MM.1S (cell line): ENCODE measurements around the gene CLRN3.

ENCODE experiments used
- DNase-seq: peaks from one replicate; pipeline ENCODE4 v3.0.0-alpha.2; 2015
- H2AFZ ChIP-seq: fragments of 300-600 bp; sonication (generic); 2 replicates; pipeline ENCODE4 v1.6.0; 2016; ENCODE audit warnings: antibody characterized with exemption, low read length
- H3F3A ChIP-seq: fragments of 300-600 bp; sonication (generic); 2 replicates; pipeline ENCODE4 v1.6.1; 2016; ENCODE audit warnings: mild to moderate bottlenecking, antibody characterized with exemption, low read length, moderate library complexity, mixed read lengths; ENCODE audit not compliant: insufficient read depth
- H3K27ac ChIP-seq: fragments of 300-600 bp; sonication (generic); 2 replicates; pipeline ENCODE4 v1.5.1; 2016; ENCODE audit warnings: mild to moderate bottlenecking, low read length
- H3K27me3 ChIP-seq: fragments of 300-600 bp; sonication (generic); replicated peaks from 2 replicates; pipeline ENCODE4 v1.6.0; 2016; ENCODE audit warnings: low read length; ENCODE audit not compliant: insufficient read depth
- H3K36me3 ChIP-seq: fragments of 300-600 bp; sonication (generic); replicated peaks from 2 replicates; pipeline ENCODE4 v1.6.1; 2016; ENCODE audit warnings: mild to moderate bottlenecking, low read length, mixed read lengths; ENCODE audit not compliant: insufficient read depth
- H3K4me1 ChIP-seq: fragments of 300-600 bp; sonication (generic); 2 replicates; pipeline ENCODE4 v1.6.1; 2016; ENCODE audit warnings: low read length, mixed read lengths
- H3K4me2 ChIP-seq: fragments of 300-600 bp; sonication (generic); 2 replicates; pipeline ENCODE4 v1.6.0; 2016; ENCODE audit warnings: low read depth, low read length
- H3K4me3 ChIP-seq: fragments of 300-600 bp; sonication (generic); 2 replicates; pipeline ENCODE4 v1.5.1; 2016; ENCODE audit warnings: low read length, mixed read lengths
- H3K79me2 ChIP-seq: fragments of 300-600 bp; sonication (generic); 2 replicates; pipeline ENCODE4 v1.6.1; 2016; ENCODE audit warnings: mixed run types, low read length, mixed read lengths
- H3K9ac ChIP-seq: fragments of 300-600 bp; sonication (generic); 2 replicates; pipeline ENCODE4 v1.6.1; 2016; ENCODE audit warnings: low read length, mixed read lengths
- H3K9me2 ChIP-seq: fragments of 300-600 bp; sonication (generic); replicated peaks from 2 replicates; pipeline ENCODE4 v1.6.1; 2016; ENCODE audit warnings: mild to moderate bottlenecking, low read length, mixed read lengths; ENCODE audit not compliant: insufficient read depth
- H3K9me3 ChIP-seq: fragments of 300-600 bp; sonication (generic); replicated peaks from 2 replicates; pipeline ENCODE4 v1.6.1; 2016; ENCODE audit warnings: mild to moderate bottlenecking, low read length, mixed read lengths; ENCODE audit not compliant: insufficient read depth
- H4K20me1 ChIP-seq: fragments of 300-600 bp; sonication (generic); 2 replicates; pipeline ENCODE4 v1.6.1; 2016; ENCODE audit warnings: mild to moderate bottlenecking, low read length, moderate library complexity, mixed read lengths; ENCODE audit not compliant: insufficient read depth
- CTCF ChIP-seq: fragments of 300-600 bp; sonication (generic); IDR thresholded peaks from 2 replicates; pipeline ENCODE4 v1.5.1; 2016; ENCODE audit warnings: antibody characterized with exemption, low read length, mixed read lengths
- EZH2 ChIP-seq: fragments of 300-600 bp; sonication (generic); optimal IDR thresholded peaks from 2 replicates; pipeline ENCODE3; 2017; ENCODE audit warnings: low read depth, mild to moderate bottlenecking, antibody characterized with exemption, low read length, mixed read lengths
- EZH2phosphoT487 ChIP-seq: fragments of 300-600 bp; sonication (generic); IDR thresholded peaks from 2 replicates; pipeline ENCODE4 v1.6.1; 2018; ENCODE audit warnings: antibody characterized with exemption, low read length

CLRN3 gene

GRCh38 chr10:127851661-127852194 lies 41.0 kb downstream of the CLRN3 start:
- H3K79me2 ChIP-seq, result no peaks in the 10 kb centered on the region
- H3K9me3 ChIP-seq, result no peaks in the 10 kb centered on the region
- peaks cover 21% of the 10 kb centered on the region for H3K4me1 ChIP-seq
- no peaks in the 10 kb centered on the region for H3K27me3 ChIP-seq
- H3K4me2 ChIP-seq, result no peak overlapping the region
- H3K9me2 ChIP-seq, result no peaks in the 10 kb centered on the region
- H3F3A ChIP-seq, result no peaks in the 10 kb centered on the region; the same call in 1 of the 2 replicates
- H4K20me1 ChIP-seq, result no peaks in the 10 kb centered on the region
- H3K9ac ChIP-seq, result no peak overlapping the region
- H3K27ac ChIP-seq, result no peak overlapping the region
- no peak overlapping the region for H2AFZ ChIP-seq
- no peak for DNase-seq
- TF ChIP-seq EZH2, result no peak
- no peak for TF ChIP-seq EZH2phosphoT487
- TF ChIP-seq CTCF, result no peak
- H3K4me3 ChIP-seq, result no peak overlapping the region
- no peaks in the 10 kb centered on the region for H3K36me3 ChIP-seq

- H3K4me1 ChIP-seq, result peaks cover 21% of the 10 kb centered on the region
- no peak overlapping the region for H2AFZ ChIP-seq
- no peak overlapping the region for H3K27ac ChIP-seq
- H3K9me3 ChIP-seq, result no peaks in the 10 kb centered on the region
- no peaks in the 10 kb centered on the region for H3K79me2 ChIP-seq
- H3K4me3 ChIP-seq, result no peak overlapping the region
- H3K9ac ChIP-seq, result no peak overlapping the region
- no peak for DNase-seq
- H3K4me2 ChIP-seq, result no peak overlapping the region
- H3K36me3 ChIP-seq, result no peaks in the 10 kb centered on the region
- H4K20me1 ChIP-seq, result no peaks in the 10 kb centered on the region
- TF ChIP-seq CTCF (no peak), EZH2phosphoT487 (no peak)
- no peaks in the 10 kb centered on the region for H3K27me3 ChIP-seq
- H3F3A ChIP-seq, result no peaks in the 10 kb centered on the region; the same call in 1 of the 2 replicates
- no peaks in the 10 kb centered on the region for H3K9me2 ChIP-seq
These were observed 41.8 kb downstream of the CLRN3 start for GRCh38 chr10:127850944-127851343.

GRCh38 chr10:127849921-127850320 lies 42.8 kb downstream of the CLRN3 start:
- Histone ChIP-seq H3K9ac (no peak overlapping the region), H3K9me2 (no peaks in the 10 kb centered on the region), H4K20me1 (no peaks in the 10 kb centered on the region), H3K4me2 (no peak overlapping the region), H3K4me1 (peaks cover 16% of the 10 kb centered on the region), H3K79me2 (no peaks in the 10 kb centered on the region), H3K27ac (no peak overlapping the region), H2AFZ (no peak overlapping the region), H3K27me3 (no peaks in the 10 kb centered on the region), H3K9me3 (no peaks in the 10 kb centered on the region), H3K4me3 (no peak overlapping the region), H3K36me3 (no peaks in the 10 kb centered on the region), H3F3A (no peaks in the 10 kb centered on the region; the same call in 1 of the 2 replicates)
- TF ChIP-seq EZH2 (no peak), EZH2phosphoT487 (no peak), CTCF (no peak)
- no peak for DNase-seq
